GM19351 (cell line): ENCODE measurements around the gene SH3RF1.

ENCODE experiments used
- ATAC-seq: cut with Tn5 transposase; IDR thresholded peaks from one replicate; pipeline ENCODE4 v1.9.1; 2021; ENCODE audit warnings: mild to moderate bottlenecking, moderate library complexity; ENCODE audit not compliant: unreplicated experiment

Gene SH3RF1

DNA sequence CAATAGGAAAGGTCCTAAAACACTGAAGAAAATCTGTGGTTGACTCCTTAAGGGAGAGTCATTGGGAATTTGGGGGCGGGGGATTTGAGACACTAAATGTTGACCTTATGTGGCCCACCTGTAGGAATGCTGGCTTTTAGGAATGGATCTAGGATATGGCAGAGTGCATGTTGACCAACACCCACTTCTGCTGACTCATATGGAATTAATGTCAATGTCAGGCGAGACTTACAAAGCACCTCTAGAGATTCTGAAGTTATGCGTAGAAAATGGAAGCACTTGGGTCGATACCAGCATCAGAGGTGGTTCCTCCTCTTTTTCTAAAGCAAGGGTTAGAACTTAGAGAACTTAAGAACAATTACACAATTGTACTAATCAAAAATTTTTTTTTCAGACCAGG, 160.1 kb downstream of the SH3RF1 start:
- ATAC-seq: no peak

GRCh38 chr4:169109035-169109675, 161.6 kb downstream of the SH3RF1 start:
- ATAC-seq: no peak

GRCh38 chr4:169108303-169108702, 162.5 kb downstream of the SH3RF1 start:
- ATAC-seq: no peak

DNA sequence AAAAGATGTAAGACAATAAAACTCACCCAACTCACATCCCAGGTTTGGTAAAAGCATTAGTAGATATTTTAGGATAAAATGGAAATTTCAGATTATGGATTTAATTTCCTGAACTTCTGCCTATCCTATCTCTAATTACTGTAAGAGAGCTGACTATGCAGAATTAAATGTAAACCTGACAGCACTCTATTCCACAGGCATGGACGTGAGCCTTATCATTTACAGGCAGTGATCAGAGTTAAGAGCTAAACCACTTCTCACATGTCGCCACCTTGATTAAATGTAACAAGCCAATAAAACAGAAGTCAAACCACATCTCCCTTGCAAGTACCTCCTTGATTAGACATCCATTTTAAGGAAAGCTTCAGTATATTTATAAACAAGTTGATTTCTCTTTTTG, 163.2 kb downstream of the SH3RF1 start:
- ATAC-seq: no peak

DNA sequence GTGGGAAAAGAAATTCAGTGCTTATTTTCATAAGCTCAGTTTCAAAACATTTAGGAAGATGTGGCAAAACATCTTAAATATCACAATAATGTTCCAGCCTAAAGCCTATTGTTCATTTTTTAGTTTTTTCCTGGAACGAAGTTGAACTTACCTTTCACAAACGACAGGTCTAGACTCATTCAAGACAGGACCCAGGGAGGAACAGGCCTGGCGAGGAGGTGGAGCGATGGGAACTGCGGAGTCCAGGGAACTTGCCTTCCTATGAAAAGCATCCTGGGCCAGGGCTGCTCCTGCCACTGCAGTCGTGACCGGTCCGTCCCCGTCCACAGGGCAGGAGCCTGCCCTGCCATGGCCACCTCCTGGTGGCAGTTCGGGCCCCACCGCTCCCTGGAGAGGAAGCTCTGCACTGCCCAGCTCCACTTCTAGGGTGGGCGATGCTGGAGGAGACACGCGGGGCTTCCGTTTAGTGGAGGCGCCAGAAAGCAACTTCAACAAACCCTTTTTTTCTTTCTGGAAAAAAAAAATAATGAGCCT, 164.0 kb downstream of the SH3RF1 start:
- no peak for ATAC-seq

DNA sequence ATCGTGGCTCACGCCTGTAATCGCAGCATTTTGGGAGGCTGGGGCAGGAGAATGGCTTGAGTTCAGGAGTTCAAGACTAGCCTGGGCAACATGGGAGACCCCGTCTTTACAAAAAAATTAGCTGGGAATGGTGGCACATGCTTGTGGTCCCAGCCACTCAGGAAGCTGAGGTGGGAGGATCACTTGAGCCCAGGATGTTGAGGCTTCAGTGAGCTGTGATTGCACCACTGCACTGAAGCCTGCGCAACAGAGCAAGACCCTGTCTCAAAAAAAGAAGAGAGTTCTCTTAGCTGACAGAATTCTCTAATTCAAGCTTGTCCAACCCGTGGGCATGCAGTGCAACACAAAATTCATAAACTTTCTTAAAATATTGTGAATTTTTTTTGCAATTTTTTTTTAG, 165.1 kb downstream of the SH3RF1 start:
- ATAC-seq: no peak

GRCh38 chr4:169103966-169104412, 166.8 kb downstream of the SH3RF1 start:
- no peak for ATAC-seq

DNA sequence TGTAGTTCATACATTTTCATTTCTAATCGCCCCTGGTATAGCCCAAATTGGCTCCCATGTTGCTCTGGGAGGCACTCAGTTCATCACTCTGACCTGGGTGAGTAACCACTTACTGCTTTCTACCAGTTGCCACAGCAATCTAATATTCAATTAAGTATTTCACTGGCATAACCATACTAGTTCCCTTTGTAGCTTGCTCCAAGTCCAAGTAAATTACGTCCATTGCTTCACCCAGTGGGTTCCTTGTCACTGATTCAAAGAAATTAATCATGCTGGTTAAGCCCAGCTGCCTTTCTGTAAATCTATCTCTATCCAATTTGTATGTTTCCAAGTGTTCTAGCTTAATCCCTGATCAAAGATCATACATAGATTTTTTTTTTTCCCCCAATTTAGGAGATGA, 168.7 kb downstream of the SH3RF1 start:
- ATAC-seq: no peak

DNA sequence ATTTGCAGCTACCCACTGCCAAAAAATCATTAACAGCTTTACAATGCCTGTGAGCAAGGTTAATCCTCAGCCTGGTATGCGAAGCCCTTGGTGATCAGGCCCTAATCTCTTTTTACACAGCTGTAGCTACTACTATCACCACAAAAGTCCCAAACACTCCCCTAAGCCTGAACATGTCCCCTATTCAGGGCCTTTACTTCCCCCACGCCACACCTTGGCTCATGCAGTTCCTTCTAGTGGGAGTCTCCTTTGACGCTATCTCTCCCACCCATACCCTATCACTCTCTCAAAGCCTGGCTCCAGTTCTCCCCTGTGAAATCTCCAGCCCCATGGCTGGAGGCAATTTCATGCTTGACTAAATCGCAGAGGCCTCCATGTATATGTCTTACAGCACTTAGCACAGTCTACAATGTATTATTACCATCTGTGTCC, 170.1 kb downstream of the SH3RF1 start:
- no peak for ATAC-seq

DNA sequence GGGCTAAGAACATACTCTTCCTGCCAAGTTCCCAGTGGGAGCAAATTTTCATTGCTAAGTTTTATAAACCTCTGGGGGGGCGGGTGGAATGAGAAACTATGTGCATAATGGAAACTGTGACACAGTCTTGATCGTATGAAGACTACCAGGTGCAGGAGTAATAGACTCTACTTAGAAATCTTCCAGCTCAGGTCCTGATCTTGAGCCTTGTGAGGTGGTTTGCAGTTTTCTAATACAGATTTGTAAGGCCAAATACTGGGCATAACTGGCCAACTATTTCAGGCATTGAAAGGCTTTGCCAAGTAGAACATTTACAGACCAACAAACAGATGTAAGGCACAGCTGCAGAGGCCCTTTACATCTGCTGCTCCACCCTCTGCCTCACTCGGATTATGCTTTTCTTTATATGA, 171.0 kb downstream of the SH3RF1 start:
- no peak for ATAC-seq

- no peak for ATAC-seq
These were observed 171.6 kb downstream of the SH3RF1 start for GRCh38 chr4:169098969-169099690.

DNA sequence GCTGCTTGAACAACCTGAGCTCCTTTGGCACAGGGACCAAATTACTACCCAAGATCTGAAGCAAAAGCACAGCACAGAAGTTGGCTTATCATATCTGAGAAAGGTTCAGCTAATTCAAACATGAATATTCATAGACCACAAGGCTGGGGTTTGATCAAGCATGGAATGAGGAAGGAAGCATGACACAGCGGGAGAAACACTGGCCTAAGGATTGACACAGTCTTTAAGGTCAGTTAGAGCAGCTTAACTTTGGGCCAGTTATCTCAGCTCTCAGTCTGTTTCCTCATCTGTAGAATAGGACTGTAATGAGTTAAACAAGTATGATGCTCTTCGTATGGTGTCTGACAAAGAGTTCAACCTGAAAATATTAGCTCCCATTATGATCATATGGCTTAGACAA, 172.2 kb downstream of the SH3RF1 start:
- ATAC-seq: peak; percentile 43

- ATAC-seq: peak; percentile 61
These were observed 172.7 kb downstream of the SH3RF1 start for GRCh38 chr4:169098054-169098497.

GRCh38 chr4:169096221-169096620, 174.5 kb downstream of the SH3RF1 start:
- ATAC-seq: no peak

DNA sequence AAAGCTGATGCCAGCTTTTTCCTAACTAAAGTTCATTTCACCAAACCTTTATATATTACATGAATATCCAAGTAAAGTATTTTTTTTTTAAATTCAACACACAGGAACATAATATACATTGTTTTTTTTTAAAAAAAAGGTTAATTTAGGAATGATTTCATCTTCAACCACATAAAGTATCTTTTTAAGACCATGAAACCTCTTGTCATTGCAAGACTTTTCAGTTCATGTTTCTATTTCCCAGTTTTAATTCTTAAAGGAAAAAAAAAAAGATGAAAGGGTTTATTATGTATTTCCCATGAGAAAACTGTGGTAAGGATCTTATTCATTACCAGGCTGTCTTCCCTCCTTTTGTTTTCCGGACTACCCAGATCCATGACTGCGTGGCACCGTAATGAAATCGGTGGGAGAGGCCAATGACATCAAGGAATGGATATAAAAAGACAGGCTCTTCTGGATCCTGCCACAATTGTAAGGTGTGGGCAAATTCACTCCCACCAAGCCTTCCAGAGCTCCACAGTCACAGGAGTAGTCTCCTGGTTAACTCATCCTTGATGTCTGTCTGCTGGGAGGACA, 176.0 kb downstream of the SH3RF1 start:
- ATAC-seq: no peak

GRCh38 chr4:169092889-169093522, 177.8 kb downstream of the SH3RF1 start:
- no peak for ATAC-seq

GRCh38 chr4:169090484-169091215, 180.1 kb downstream of the SH3RF1 start:
- no peak for ATAC-seq

- ATAC-seq: no peak
These were observed 181.8 kb downstream of the SH3RF1 start for GRCh38 chr4:169089004-169089403.

DNA sequence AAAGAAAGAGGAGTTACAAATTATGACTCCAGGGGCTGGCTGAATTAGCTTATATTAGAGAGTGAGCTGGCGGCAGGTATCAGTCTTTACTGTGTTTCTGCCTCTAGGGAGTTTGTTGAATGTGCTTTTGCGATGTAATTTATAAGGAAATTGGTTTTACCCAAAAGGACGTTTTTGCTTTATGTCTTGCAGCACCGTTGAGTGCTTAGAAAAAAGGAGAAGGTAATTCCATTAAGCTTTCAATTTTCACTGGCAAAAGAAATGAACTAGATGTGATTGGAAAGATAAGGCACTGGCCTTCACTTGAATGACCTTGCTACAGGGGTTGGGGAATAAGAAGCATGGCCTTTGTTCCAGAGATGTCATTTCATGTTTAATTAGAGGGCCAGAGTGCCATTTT, 185.8 kb downstream of the SH3RF1 start:
- no peak for ATAC-seq

GRCh38 chr4:169080981-169081380, 189.8 kb downstream of the SH3RF1 start:
- peak; percentile 10 for ATAC-seq
